ENCODE data around the gene ANKRD9.
A peak's percentile ranks its signal among the peaks of the same experiment; 100 is the strongest.

ANKRD9 gene

GRCh38 chr14:102501751-102502315, 7.7 kb downstream of the ANKRD9 start:
- no peak for DNase-seq
- intact Hi-C loops (cut with DNase I), result no loop called here

DNA sequence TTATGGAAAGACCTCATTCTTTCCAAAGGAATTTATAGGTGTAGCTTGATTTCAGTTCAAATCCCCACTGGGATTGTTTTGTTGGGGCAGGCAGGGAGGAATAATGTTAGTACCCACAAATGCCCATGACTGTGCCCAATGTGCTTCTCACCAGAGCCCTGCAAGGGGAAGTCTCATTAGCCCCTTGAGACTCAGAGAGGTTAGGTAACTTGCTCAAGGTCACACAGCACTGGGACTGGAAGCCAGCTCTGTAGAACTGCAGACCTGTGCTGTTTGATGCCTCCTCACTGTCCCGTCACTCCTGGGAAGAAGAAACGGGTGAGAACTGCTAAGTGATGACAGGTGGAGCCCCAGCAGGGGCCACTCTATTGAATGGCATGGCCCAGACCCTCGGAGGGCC, 8.9 kb downstream of the ANKRD9 start:
- intact Hi-C loops (cut with DNase I), result no loop called here
- DNase-seq, result no peak

DNA sequence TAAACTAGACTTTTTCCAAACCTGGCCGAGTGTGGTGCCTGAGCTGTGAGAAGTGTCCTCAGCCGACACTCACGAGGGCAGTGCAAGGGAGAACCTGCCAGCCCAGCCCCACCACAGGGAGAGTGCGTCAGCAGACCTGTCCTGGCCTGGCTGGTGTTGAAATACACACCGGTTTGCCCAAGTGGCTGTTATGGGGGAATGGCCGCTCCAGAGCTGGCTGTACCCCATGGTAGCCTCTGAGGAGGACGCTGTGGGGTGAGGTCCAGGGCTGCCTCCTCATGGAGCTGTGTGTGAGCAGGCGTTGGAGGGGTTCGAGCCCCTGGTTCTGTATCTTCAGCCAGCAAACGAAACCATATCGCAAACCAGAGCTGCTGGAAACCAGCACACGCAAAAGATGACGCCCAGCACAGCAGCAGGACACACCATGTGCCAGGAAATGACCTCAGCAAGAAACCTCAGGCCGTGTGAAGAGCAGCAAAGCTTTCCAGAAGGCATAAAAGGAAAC, 9.4 kb downstream of the ANKRD9 start:
- intact Hi-C loops (cut with DNase I), result no loop called here
- DNase-seq, result peak in 2 of 10 donors; percentile 81 to 83

DNA sequence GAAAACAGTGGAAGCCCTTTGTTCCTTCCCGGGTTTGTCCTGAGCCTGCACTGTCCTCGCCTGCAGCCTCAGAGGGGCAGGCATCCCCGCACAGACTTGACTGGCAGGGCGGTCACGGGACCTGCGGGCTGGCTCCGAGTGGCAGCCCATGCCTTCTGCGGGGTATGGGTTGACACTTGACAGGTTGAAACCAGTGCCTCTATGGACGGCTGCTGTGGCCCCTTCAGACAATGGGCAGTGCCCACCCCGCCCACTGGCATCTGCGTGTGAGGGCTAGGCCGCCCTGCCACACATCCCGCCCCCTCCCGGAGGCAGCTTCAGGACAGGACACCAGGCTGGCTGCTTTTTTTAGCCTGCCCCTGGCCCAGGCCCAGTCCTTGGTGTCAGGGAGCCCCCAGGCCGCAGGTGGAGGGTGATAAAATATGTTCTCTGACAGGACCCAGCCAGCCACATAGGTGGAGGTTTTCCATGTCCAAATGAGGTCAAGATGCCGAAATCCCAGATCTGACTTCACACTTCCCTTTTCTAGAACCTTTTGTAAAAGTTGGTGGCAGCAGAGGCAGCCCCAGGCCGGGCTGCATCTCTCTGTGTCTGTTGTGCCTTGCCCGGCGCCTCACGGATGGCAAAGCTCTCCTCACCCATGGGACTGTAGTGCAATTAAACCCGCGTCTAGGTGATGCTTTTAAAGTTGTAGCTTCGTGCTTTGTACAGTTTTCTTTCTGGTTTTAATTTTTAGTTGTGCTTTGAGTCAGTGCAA, 10.0 kb downstream of the ANKRD9 start:
- DNase-seq, result peak in 2 of 10 donors; percentile 77 to 80
- intact Hi-C loops (cut with DNase I), result no loop called here

- peak in 2 of 10 donors; percentile 64 to 72 for DNase-seq
- intact Hi-C loops (cut with DNase I), result no loop called here
These were observed 10.8 kb downstream of the ANKRD9 start for GRCh38 chr14:102498678-102499265.

DNA sequence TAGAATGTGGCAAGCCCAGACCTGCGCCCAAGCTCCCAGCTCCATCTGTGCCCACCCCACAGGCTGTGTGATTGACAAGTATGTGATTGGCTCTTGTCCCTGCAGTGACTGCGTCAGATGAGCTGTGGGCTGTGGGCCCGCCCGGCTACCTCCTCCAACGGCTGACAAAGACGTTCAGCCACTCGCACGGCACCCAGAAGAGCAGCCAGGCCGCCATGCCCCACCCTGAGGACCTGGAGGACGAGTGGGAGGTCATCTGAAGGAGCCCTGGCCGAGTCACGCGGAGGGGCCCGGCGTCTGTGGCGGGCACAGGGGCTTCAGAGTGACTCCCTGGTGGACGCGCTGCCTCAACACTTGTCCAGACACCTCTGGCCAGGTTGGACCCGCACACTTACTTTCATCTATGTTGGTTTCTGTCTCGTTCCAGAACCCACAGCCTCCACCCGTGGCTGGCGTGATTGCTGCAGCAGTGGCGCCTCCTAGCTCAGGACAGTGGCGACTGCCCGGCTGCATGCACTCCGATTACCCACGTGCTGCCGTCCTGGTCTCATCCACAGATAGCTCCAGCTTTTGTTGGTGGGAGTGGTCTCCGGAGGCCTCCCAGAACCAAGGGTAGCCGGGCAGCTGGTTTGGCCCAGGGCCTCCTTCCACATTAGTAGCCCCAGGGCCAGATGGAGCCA, 11.4 kb downstream of the ANKRD9 start:
- peak in 2 of 10 donors; percentile 54 to 89 for DNase-seq
- intact Hi-C loops (cut with DNase I), result no loop called here

- peak in 1 of 10 donors; percentile 85 for DNase-seq
These were observed 12.4 kb downstream of the ANKRD9 start for GRCh38 chr14:102496958-102497744.

GRCh38 chr14:102496331-102496691, 13.3 kb downstream of the ANKRD9 start:
- intact Hi-C loops (cut with DNase I), result no loop called here

More at GRCh38 chr14:102496958-102497744, 12.4 kb downstream of the ANKRD9 start:
- intact Hi-C loops (cut with DNase I), result no loop called here

DNA sequence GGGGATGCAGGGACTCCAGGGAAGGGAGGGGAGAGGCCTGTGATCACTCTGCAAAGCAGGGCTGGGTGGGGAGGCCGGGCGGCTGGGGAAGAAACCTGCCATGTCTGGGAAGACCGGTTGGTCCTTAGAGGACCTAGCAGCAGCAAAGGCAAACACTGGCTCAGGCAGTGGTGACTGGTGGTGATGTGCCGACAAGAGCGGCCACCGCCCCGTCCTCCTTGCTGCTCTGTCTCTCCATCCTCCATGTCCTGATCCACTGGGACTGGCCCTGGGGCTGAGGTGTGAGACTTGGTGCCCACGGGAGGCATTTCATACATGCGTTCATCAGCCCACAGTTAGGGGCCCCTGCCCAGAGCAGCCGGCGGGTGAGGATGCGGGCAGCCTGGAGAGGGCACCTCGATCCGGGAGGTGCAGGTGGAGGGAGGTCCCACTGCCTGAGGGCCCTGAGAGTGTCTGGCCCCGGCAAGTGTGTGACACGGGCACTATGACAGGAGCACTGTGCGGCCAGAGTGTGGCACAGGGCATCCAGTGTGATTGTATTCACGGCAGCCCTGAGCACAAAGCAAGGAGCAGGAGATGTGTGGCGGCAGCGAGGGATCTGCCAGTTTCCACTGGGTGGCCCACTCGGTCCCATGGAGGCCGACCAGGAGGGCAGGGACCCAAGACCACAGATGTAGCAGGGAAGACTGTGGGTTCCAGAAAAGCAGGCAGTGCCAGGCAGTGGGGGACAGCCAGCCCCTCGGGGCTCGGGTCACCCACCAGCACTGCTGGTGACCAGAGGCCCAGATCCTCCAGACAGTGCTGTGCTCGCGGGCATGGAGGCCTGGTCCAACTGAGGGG, 13.9 kb downstream of the ANKRD9 start:
- DNase-seq, result peak in 2 of 10 donors; percentile 63 to 82
- intact Hi-C loops (cut with DNase I), result no loop called here

More at GRCh38 chr14:102496331-102496691, 13.3 kb downstream of the ANKRD9 start:
- DNase-seq, result peak in 1 of 10 donors; percentile 70

DNA sequence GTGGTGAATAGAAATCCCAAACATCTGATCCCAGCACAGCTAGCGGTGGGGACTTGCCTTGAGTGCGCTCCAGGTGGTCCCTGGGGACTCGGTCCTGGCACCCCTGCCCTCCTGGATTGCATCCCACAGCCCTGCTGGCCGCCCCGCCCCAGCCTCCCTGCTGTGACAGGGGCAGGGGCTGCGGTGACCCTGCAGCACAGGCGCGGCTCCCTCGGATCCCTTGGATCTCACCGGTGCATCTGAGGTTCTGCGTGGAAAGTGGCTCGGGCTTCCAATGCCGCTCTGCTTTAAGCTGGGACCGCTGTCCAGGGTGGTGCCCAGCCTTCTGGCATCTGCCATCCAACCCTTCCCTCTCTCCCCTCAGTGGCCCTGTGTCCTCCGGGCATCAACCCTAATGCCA, 16.0 kb downstream of the ANKRD9 start:
- peak in 4 of 10 donors; percentile 10 to 61 (median 50) for DNase-seq

GRCh38 chr14:102493096-102493495, 16.5 kb downstream of the ANKRD9 start:
- intact Hi-C loops (cut with DNase I), result no loop called here
- peak in 4 of 10 donors; percentile 26 to 71 (median 61) for DNase-seq

More for the DNA sequence above, 16.0 kb downstream of the ANKRD9 start:
- intact Hi-C loops (cut with DNase I), result no loop called here

- intact Hi-C loops (cut with DNase I), result no loop called here
- peak in 3 of 10 donors; percentile 22 to 73 (median 50) for DNase-seq
These were observed 17.1 kb downstream of the ANKRD9 start for GRCh38 chr14:102492531-102492910.

DNA sequence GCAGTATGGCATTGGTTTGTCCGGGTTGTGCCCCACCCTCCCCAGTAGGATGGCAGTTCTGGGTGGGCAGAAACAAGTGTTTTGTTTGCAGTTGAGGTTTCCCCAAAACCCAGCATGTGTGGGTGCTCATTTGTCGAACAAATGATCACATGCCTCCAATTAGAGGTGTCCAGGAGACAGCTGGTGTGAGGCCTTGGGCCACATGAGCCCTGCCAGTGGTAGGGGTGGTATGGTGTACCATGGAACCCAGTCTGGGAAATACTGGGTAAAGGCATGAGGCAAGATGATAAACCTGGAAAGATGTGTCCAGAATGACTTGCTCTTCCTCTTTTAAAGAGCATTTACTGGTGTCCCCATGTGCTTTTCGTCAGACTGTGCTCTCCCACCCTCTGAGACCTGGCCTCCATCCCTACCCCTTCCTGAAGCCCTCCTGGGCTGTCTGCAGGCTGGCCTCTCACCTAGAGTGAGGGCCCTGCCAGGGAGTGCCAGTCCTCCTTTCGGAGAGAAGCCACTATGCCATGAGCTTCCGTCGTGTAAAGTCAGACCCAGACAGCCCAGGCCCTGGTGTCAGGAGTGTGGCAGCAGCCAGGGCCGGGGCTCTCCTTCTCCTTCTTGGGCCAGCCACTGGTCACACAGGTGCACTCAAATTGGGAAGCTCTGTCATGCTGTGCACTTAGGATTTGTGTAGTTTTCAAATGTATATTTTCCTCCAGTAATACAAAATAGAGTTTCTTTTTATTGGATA, 17.6 kb downstream of the ANKRD9 start:
- peak in 4 of 10 donors; percentile 5 to 57 (median 37) for DNase-seq
- intact Hi-C loops (cut with DNase I), result no loop called here

- peak in 2 of 10 donors; percentile 9 to 12 for DNase-seq
- intact Hi-C loops (cut with DNase I), result no loop called here
These were observed 18.2 kb downstream of the ANKRD9 start for GRCh38 chr14:102491366-102491765.

- intact Hi-C loops (cut with DNase I), result no loop called here
- DNase-seq, result peak in 4 of 10 donors; percentile 13 to 65 (median 58)
These were observed 19.1 kb downstream of the ANKRD9 start for GRCh38 chr14:102490456-102490855.

GRCh38 chr14:102487204-102487577, 22.4 kb downstream of the ANKRD9 start:
- intact Hi-C loops (cut with DNase I), result no loop called here
- peak in 1 of 10 donors; percentile 9 for DNase-seq

DNA sequence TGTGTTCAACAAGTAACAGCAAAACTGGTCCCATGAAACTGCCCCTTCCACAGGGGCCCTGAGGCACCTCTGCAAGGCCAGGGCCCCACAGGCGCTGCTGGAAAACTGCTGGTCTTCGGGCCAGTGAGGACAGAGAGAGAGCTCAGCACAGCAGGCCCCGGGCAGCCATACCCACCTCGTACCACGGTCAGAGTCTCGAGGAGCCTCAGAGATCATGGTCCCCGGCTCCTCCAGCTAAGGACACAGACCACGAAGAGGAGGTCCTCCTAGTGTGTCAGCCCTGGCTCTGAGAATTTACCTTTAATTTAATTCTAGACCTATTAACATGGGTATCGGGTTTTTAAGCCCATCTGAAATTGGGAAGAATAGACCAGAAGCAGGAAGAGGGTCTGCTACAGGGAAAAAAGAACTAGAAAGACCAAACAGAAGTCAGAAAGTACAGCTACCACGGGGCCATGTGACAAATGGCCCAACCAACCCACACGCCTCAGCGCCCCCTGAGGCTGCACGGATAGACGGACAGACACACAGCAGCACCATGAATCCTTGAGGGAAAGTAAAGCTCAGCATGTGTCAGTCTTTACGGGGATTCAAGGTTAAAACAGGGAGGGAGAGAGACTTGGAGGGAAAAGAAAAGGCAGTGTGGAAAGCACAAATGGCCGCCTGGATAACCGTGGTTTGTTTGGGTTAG, 22.9 kb downstream of the ANKRD9 start:
- intact Hi-C loops (cut with DNase I), result no loop called here

More for the DNA sequence above, 22.9 kb downstream of the ANKRD9 start:
- peak in 2 of 10 donors; percentile 63 to 66 for DNase-seq

Data from posterior cingulate gyrus (tissue), 11 donors.